GM19023 (cell line): Measurements from ENCODE around the gene PAM16.
A peak's percentile ranks its signal among the peaks of the same experiment; 100 is the strongest.

Source experiments
- ATAC-seq: cut with Tn5 transposase; IDR thresholded peaks from one replicate; pipeline ENCODE4 v1.9.1; 2021; ENCODE audit warnings: mild to moderate bottlenecking, moderate library complexity; ENCODE audit not compliant: unreplicated experiment

The PAM16 gene

DNA sequence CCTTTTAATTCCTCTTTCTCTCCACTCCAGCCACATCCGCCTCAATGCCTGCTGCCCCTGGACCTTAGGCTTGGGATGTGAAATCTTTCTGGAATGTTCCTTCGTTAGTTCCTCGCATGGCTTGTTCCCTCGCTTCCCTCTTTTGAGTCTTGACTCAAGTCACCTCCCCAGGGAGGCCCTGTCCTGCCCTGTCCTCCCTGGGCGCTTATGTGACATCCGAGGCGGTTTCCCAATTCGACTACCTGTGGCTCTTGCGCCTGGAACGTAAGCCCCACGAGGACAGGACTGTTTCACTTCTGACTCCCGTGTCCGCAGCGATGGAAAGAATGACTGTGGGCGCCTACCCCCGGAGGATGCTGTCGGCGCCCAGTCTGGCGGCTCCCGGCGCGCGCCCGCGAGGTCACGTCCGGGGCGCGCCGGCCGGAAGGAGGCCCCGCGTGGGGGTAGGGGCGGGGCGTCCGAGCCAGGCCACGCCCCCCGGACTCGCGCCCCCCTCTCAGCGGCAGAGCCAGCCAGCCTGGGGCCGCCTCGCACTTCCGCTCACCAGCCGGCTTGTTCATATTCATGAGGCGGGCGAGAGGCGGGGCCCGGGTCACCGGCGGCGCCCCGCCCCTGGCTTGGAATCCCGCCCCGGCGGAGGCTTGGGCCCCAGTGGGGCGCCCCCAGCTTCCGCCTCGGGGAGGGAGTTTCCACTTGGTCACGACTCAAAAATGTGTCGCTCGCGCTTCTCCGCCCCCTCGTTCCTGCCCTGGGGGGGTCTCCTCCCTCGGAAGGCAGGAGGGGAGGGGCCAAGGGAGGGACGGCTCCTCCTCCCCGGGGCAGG, 43.7 kb downstream of the PAM16 start:
- peak; percentile 91 for ATAC-seq

- no peak for ATAC-seq
Measured at GRCh38 chr16:4306470-4307214, 44.5 kb downstream of the PAM16 start.

DNA sequence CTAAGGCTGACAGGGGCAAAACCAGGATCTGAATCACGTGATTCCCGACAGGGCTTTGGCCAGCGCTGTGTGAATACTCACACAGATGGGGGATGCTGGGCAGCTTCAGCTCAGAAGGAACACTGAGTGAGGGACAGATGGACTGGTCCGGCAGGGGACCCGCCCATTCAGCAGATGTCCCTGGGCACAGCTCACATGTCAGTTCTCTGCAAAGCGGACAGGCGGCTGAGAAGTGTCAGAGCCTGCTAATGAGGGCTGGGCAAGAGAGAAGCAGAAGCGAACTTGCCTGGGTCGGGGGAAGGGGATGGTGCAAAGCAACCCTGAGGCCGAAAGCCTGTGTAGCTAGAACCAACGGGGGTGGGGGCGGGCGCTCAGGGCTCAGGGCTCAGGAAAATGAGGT, 47.1 kb downstream of the PAM16 start:
- ATAC-seq, result no peak

- no peak for ATAC-seq
Measured at GRCh38 chr16:4301968-4302367, 49.2 kb downstream of the PAM16 start.

GRCh38 chr16:4301177-4301576, 49.9 kb downstream of the PAM16 start:
- no peak for ATAC-seq

DNA sequence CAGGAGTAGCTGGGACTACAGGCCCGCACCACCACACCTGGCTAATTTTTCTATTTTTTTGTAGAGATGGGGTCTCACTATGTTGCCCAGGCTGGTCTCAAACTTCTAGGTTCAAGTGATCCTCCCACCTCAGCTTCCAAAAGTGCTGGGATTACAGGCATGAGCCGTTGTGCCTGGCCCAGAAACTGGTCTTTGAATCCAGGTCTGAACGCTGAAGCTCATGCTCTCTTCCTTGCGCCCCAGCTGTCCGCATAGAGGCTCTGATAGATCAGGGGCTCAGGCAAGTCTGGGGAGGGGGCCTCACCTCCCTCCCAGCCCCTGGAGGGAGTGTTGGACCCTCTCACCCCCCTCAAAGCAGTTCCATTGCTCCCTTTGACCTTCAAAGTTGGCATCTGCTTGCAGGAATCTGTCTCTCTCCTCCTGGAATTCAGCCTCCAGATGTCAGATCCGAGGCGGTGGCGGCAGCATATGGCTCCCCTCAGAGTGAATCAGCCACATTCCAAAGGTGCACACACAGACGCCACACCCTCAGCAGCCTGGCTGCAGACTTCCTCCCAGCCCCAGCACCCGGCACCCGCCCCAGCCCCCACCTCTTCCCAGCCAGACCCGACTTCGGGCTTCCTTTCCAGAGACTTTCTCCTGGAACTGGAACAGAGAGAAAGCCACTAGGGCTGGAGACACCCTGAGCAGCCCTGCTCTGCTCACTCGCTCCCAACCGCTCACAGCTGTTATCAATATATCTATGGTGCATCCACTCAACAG, 52.2 kb downstream of the PAM16 start:
- ATAC-seq, result no peak

DNA sequence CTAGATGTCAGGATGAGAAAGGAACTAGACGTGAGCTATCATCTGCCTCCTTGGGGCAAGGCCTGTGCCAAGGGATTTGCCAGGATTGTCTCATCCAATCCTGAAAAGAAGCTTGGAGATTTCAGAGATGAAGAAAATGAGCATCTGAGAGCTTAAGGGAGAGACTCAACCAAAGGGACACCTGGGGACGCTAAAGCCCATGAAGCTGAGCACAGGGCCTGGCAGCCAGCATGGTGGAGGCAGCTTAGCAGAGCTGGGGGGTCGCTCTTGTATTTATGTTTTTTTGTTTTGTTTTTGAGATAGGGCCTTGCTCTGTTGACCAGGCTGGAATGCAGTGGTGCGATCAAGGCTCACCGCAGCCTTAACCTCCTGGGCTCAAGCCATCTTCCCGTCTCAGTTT, 53.6 kb downstream of the PAM16 start:
- ATAC-seq, result no peak

DNA sequence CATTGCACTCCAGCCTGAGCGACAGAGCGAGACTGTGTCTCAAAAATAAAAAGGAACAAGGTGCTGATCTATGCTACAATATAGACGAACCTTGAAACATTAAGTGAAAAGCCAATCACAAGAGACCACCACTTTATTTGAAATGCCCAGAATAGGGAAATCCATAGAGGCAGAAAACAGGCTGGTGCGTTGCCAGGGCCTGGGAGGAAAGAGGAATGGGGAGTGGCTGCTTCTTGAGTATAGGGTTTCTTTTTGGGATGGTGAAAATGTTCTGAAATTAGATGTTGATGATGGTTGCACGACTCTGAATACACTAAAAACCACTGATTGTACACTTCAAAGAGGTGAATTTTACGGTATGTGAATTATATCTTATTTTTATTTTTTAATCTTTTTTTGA, 55.5 kb downstream of the PAM16 start:
- ATAC-seq, result no peak

DNA sequence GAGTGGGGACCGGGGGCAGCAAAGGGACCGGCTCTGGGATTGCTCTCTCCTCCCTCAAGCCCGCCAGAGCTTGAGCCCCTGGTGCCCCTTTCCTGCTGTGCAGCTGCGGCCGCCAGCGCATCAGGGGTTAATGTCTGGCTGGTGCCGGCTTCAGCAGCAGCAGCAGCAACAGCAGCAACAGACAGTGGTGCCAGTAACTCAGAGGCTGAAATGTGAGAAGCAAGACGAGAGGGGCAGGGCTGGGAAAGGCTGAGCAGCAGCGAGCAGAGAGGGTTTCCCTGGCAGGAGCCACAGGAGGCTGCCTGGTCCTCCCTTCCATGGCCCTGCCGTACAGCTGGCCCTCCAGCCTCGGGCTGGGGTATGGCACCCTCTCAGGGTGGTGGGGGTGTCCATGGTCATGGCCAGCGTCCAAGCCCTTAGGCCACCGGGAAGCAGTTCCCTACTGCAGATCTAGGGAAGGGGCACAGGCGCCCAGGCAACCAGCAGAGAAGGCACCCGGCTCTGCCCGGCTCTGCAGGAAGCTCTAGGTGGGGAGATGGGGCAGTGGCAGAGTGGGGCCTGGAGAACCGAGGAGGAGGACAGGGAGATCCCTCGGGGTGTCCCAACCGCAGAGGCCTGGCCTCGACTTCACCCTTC, 57.2 kb downstream of the PAM16 start:
- ATAC-seq, result no peak

DNA sequence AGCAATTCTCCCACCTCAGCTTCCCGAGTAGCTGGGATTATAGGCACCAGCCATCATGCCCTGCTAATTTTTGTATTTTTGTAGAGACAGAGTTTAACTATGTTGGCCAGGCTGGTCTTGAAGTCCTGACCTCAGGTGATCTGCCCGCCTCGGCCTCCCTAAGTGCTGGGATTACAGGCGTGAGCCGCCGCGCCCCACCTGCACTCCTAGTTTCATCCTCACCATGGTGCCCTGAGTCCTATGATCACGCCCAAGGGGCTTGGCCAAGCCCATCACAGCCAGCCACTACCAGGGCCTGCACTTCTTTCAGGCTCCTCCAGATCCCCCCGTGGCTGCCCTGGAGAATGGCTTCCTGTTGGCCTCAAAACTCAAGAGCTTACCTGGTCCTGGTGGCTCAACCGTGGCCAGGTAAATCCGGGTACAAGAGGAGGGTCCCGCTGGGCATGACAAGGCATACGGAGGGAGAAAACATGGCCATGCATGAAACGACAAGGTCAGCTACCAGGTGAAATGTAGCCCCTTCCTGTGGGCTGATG, 57.9 kb downstream of the PAM16 start:
- ATAC-seq, result no peak

GRCh38 chr16:4291699-4292098, 59.4 kb downstream of the PAM16 start:
- ATAC-seq, result no peak
